Effector CD4-positive, alpha-beta T cell (primary cell): Measurements from ENCODE around the gene P2RY12. TPM values are rescaled to one million over a fixed set of nuclear protein-coding genes. Genes with fewer than 3 reads are reported as not detected.

ENCODE experiments used
- DNase-seq: peaks from one replicate; pipeline ENCODE4 v3.0.0-alpha.2; 2020
- total RNA-seq: gene quantifications from one replicate; lab custom pipeline; 2026; lab: John Stamatoyannopoulos, UW

Gene P2RY12
- not detected for total RNA-seq

DNA sequence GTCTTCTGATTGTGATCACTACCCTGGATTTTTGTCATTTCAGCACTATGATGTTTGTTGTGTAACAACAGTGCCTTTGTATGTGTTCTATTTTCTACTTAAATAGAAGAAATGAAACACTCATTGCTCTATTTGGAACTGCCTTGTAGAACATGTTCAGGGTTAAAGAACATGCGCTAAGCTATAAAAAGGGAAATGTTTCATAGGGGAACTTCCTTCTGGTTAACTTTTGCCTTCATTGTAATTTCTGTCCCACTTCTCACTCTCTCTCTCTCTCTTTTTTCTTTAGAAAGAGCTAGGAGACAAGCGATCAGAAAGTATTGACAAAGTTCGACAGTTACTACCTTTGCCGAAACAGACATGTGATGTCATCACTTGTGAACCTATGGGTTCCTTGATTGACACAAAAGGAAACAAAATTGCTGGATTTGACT lies at the start of gene P2RY12:
TSS of gene P2RY12 (minus strand) at position 13 of the 434 bp plus-strand sequence. CDS start 45,908 bp downstream, outside the sequence.
- DNase-seq: no peak

DNA sequence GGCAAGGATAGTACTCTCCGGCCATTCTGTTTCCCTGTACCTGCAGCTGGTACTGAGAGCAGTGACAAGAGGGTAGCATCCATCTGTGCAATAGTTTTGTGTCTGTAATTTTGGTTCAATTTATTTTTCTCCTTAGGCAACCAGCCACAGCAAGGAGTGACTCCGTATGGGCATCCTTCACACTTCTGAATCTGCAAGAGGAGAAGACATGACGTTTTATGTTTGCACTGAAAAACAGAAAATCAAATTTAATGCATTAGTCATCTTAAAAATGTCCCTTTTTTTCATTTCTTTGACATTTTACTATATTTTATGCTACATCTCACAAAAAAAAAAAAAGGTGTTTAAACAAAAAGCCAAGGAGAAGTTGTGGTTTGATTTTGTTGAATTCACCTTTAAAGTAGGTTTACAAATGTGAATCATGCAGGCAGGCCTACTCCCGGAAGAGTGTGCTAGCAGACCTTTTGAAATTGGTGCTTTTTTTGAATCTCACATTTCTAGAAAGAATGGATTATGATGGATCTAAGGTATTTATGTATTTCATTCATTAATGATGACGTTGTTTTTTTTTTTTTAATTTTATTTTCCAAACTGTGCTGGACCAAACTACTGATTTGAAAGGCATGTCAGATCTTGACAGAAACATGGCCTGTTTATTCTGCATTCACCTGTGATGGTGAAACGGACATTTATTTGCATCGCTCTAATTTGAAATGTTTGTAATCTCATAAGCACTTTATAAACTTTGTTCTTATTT lies 48.2 kb upstream of the P2RY12 start:
- DNase-seq: no peak

DNA sequence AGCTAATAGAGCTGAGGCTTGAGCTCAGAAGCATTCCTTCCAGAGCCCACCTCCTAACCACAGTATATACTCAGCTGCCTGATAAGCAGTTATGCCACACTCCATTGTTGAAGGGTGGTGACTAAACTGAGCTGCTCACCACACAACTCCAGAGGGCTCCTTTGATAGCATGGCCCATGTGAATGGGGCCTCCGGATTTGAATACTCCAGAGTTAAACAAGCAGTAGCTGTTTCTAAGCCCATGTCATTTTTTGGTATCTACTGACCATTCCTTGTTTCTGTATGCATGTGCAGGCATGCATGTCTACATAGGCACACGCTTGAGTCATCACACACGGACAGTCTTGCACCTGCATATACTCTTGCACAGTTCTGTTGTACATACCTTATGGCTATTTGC lies 47.4 kb upstream of the P2RY12 start:
- DNase-seq: no peak

DNA sequence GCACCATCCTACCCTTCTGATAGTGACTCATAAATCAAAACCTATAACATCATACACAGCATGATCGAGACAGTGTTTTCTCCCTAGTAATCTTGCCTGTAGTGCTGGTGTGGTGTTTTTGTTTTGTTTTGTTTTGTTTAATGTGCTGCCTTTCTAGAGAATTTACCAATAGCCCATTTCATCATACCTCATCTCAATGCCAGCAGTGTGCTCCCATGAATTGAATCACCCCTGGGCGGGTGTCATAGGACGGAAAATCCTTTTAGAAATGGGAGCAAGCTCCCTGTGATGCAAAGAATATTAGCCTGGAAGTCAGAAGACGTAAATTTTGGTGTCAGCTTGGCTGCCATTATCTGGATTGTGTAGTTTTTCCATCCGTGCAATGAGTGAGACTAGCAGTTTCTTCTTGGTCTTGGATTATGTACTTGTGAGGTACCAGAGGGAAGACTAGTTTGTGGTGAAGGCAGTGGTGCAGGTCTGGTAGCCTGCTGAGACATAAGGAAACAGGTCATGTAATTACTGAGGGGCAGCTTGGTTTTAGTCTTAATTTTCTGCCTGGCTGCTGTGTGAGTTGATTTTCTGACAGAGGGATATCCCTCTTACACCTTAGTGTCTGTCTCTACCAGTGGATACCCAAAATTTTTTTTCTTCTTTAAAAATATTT lies 46.4 kb upstream of the P2RY12 start:
- no peak for DNase-seq

DNA sequence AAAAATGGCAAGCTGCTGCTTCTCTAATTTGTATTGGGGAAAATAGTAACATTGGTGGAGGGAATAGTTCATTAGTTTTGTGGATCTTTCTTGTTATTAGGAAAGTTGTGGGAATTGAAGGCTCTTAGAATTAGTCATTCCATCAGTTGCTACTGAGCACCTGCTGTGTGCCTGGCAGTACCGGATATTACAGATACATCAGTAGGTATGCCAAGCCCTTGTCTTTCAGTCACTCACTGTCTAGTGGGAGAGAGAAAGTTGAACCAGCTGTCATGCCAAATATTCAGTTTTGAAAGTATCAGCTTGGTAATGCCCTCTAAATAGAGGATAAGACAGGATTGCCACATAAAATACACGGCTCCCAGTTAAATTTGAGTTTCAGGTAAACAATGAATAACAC lies 43.8 kb upstream of the P2RY12 start:
- no peak for DNase-seq

DNA sequence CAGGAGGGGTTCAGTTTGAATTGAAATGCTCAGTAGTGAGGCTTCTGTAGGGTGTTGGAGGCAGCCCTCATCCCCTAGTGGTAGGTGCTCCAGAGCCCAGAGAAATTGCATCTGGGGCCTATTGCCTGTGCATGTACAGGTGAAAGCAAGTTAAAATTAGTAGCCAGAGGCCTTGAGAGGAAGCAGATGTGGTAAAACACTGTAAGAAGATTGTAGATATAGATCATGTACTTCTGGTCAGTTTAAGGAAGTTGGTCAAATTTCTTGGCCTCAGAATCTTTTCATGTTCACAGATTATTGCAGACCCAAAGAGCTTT lies 41.7 kb upstream of the P2RY12 start:
- no peak for DNase-seq

DNA sequence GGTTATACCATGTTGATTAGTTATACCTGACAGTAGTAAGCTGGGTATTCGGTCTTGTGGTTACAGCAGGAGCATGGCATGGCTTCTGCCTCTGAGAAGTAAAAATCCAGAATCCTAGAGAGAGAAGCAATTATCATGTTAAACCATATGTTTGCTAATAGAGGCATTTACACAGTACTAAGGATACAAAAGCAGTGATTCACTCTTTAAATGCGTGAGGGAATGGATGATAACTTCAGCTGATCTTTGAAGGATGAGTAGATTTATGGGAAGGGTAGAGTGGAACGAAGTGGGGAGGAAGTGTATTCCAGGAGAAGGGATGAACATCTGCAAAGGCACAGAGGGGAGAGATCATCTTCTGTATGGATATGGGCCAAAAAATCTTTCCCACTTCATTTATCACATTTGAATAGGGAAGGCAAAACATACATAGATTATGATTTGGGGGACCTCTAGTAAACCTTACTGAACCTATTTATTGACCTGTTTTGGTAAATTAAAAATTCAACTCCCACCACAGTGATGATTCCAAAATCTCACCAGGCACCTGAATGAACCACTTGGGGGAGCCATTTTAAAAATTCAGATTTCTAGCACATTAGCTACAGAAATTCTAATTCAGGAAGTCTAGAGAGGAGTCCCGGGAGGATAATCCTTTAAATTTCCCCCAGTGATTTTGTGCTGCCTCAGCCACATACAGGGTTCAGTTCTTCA lies 41.2 kb upstream of the P2RY12 start:
- no peak for DNase-seq

DNA sequence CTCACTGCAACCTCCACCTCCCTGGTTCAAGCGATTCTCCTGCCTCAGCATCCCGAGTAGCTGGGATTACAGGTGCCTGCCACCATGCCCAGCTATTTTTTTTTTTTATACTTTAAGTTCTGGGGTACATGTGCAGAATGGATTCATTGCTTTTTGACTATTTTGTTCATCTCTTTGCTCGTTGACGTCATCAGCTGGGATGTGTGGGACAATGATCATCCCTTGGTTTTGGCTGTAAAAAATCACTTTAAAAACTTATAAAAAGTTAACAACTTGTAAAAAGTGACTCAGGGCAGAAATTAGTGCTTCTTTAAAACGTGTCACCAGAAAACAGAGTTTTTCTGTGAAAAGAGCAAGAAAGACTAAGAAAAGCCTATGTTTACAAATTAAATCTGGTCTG lies 38.5 kb upstream of the P2RY12 start:
- no peak for DNase-seq

DNA sequence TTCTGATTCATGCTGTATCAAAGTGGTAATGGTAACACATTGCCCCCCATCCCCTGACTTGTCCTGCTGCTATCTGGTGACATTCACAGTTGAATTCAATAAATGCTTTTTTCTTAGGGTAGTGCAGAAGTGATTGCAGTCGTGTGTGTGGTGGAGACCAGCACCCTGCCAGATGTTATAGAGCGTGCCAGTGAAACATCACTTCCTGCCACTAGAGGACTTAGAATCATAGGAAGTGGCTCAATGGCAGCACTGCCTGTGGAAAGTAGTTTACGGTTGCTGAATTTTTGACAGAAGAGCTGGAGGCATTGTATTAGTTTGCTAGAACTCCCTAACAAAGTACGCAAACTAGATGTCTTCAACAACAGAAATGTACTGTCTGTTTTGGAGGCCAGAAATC lies 37.4 kb upstream of the P2RY12 start:
- no peak for DNase-seq

DNA sequence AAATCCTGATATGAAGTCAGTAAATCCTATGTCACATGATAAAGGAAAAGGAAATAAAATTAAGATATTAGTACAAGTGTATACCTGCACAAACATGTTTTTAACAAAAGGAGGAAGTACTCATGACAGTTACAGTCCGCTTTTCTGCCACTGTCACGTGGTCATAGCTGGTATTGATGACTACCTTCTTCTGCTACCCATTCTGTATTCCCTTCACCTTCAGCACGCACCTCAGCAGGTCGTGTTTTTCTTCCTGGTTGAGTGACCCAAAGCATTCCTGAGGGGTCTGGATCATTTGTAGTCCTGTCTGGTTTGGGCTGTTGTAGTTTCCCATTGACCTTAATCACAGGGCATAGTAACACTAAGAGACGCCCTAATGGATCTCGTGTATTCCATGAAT lies 35.3 kb upstream of the P2RY12 start:
- no peak for DNase-seq

DNA sequence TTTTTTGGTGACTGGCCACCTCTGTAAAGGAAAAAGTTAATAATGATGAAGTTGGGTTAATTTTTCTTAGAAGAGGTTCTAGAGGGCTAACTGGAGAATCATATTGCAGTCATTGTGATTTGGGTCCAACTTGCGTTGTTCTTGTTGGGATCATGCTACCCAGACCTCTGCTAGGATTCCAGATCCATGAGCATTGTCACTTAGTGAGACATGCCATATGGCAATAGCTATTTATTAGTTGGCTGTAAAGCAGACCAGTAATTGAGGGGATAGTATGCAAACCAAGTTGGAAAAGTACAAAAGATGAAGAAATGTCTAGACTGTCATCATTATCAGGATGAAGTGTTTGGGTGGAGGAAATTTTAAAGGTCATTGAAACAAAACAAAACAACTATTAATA lies 30.7 kb upstream of the P2RY12 start:
- no peak for DNase-seq

DNA sequence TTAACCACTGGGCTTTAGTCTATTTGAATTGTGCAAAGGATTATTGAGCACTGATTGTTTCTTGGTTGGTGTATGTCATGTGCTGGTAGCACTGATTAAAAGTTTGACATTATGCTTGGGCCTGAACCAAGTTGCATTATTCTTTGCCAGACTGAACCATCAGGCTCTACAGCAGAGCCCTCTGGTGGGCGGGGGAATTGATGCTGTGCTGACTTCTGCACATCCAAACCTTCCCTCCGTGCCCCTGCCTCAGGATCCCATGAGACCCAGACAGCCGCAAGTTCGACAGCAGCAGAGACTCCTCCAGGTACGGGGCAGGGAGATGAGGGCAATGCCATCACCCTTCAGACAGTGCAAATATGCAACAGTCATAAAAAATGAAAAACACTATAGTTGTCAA lies 28.4 kb upstream of the P2RY12 start:
- no peak for DNase-seq

DNA sequence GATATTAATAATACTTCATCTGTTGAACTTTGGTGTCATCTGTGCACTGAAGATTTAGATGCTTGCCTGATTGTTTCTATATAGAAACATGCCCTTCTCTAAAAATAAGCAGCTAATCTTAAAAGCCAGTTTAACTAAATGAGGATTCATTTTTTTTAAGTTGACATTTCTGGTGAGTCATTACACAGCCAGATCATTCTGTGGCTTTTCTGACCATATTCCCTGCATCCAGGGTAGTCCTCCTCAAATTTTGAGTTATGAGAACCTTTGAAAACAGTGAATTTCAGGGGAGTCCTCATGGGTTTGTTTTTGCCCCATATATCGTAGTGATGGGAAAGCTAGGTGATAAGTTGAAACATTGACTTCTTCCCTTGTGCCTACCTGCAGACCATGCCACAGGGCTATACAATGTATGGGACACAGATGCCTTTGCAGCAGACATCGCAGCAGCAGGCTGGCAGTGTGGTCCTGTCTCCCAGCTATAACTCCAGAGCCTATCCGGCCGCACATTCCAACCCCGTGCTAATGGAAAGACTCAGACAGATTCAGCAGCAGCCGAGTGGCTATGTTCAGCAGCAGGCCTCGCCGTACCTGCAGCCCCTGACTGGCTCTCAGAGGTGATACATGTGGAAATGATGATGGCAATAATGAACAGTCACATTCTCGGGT lies 26.5 kb upstream of the P2RY12 start:
- DNase-seq: no peak

DNA sequence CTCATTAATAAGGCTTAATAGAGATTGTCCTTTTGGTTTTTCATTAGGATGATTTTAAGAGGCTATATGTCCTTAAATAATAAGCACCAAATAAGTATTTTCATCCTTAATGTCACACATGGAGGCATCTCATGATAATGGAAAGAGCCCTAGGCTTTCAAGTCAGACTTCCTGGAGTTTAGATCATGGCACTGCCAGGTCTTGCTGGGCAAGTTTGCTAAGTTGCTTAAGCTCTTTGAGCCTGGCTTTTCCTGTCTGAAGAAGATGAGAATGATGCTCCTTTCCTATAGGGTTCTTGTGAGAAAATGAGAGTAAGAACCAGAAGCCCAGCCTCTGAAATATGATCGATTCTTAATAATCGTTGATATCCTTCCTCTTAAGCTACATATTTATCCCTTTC lies 23.4 kb upstream of the P2RY12 start:
- DNase-seq: no peak

DNA sequence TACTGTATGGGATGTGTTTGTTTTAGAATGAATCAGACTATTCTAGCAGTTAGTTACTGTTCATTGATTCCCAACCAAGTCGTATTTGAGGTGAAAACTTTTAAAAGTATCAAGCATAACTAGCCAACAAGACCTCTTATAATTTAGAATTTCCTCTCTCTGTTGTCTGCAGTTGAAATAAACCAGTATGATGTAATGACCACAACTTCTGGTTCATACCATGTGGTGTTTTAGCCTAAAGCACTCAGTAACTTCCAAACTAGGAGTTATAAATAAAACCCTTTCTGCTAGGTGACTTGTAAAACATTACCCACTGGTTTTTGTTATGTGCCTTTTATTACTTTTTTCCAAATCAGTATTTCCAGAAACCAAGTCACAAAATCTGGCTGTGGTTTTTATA lies 19.8 kb upstream of the P2RY12 start:
- no peak for DNase-seq

DNA sequence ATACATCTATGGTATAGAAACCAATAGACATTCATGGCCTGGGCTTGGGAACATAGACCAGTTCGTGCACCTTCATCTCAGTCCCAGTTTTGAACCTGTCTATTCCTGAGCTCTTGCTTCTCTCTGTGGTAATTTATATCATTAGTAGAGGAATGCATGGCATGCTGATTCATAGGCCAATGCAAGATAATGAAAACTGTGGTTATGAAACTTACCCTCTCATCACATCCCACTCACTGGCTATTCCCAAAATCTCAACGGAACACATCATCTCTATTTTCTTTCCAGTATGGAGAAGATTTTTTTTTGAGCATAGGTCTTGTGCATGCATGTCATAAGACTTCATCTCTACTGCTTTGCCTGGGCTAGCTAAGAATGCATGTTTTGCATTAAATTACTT lies 18.7 kb upstream of the P2RY12 start:
- DNase-seq: no peak

DNA sequence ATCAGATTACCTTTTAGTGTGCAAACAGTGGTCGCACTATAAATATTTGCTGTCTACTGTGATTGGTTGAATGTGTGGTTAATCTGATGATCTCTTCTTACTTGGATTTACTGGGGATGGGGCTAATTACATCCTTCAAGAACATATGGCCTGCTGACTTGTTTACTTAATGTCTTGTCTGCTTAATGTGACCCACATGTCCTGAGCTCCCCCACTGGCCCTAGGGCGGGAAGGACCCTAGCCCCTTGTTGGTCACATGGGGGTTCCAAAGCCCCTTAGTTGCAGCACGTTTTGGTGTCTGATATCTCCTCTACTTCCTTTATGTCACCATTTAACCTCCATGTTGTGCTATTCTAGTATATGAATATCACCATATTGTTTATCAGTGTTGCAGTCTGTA lies 17.8 kb upstream of the P2RY12 start:
- DNase-seq: no peak

DNA sequence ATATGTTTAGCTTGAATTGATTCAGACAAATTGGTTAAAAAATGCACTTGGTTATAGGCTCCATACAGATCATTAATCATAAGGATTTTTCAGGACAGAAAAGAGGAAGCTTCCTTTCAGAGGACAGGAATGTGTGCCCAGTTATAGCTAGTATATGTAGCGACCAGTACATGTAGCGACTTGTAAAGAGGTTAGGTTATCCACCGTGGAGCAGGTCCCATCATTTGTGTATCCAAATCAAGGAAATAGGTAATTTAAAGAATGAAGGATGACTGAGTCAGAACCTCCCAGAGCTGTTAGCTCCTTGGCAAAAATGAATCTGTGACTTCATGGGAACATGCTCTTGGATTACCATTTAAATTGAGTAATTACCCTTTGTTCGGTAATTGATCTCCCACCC lies 15.8 kb upstream of the P2RY12 start:
- DNase-seq: no peak

DNA sequence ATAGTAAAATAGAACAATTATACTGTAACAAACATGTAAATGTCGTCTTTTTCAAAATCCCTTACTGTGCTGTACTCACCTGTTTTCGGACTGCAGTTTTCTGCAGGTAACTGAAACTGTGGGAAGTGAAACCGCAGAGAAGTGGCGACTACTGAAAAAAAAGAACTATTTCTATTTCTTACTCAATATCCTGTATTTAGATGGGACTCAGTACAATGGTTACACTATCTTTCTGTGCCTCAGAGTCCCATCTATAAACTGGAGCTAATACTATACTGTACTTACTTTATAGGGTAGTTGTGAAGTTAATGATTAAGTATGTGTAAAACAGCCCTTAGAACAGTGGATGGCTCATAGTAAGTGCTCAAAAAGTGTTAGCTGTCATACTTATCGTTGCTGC lies 14.3 kb upstream of the P2RY12 start:
- no peak for DNase-seq

DNA sequence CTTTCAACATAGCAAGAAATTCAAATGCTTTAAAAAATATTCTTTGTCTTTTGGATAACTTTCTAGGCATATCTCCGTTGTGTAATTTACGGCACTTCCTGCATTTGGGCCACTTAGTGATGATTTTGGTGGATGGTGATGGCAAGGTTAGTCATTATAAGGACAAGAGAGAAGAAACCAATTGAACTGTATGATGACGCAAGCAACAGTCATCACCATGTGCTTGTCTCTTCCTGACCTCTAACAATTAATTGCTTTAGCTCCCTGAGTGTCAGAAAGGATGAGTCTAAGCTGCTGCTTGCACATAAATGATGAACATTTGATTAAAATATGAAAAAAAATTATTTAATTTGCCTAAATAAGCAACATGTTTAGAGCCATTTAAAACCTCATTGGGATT lies 11.3 kb upstream of the P2RY12 start:
- DNase-seq: no peak

DNA sequence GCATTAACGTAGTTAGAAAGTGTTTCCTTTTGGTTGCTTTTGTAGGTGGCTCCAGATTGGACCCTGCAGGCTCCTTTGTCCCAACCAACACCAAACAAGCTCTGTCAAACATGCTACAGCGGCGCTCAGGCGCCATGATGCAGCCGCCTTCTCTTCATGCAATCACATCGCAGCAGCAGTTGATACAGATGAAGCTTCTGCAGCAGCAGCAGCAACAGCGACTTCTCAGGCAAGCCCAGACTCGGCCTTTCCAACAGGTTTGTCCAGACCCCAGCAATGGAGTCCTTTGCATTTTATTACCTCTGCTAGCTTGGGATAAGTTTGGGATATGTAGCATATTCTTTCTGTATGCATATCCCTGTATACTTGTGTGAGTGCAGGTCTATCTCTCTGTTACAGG lies 10.1 kb upstream of the P2RY12 start:
- no peak for DNase-seq

DNA sequence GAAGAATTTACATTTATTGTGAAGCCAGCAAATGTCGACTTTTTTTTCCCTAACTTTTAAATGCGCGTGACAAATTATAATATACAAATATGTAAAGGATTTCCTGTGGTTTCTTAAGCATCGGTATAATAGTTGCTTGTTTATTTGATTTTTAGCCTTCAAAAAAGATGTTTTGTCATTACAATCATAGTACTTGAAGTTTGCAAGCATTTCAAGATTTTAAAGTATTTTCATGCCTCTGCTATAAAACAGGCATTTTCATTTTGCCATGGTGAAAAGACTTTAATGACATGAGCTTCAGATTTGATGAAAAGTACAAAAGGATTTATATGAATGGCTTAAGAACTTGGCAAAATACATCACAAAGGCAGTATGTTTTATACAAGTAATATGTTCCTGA lies 9.4 kb upstream of the P2RY12 start:
- DNase-seq: no peak

DNA sequence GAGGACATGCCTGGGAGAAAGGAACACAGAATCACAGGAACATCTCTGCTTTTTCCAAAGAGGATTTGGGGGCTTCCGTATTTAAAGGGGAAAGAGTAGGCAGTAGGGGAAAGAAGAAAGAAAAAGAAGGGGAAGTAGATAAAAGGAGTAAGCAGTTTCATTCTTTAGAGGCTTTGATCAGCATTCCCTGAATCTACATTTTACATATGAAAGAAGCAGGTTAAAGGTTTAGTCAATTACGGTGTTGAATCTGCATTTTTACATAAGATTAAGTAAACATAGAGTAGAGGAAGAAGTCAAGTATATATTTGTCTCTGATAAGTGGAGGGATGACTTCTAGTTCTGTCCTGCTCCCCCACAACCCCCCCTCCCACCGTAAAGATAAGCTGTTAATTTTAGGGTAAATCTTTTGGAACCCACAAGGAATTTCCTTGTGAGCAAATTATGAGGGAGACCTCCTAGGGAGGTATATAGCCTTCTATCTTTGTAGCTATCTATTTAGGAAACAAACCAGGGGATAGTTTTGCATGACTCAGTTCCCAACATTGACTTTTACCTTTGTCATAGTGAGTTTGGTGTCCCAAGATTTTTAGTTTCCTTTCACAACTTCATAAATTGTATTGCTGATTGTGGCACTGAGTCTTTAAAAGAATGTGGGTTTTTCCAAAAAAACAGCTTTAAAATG lies 8.7 kb upstream of the P2RY12 start:
- DNase-seq: no peak
